Heart right ventricle (tissue), 16 donors: ENCODE results near the gene ZNF705A. TPM values are rescaled to one million over a fixed set of nuclear protein-coding genes. Genes with fewer than 3 reads are reported as not detected.
A peak's percentile ranks its signal among the peaks of the same experiment; 100 is the strongest.
"Not testable (repeated sequence)": the region's sequence is repeated elsewhere in the genome, so short reads cannot be mapped to it uniquely, and the experiment has no call there.

Source experiments
- ATAC-seq, 8 donors: fragments of 200-7000 bp; cut with Tn5 transposase; one replicate each; pipeline ENCODE4 v1.9.1; 2020; ENCODE audit warnings: mild to moderate bottlenecking in 8 of 8, moderate library complexity in 8 of 8, moderate number of reproducible peaks in 1 of 8
- DNase-seq, 2 donors: peaks; one replicate each; pipeline ENCODE4 v3.0.0-alpha.2; 2020
- H3K27ac ChIP-seq, 10 donors: fragments of 200-600 bp; sonication (generic) in 2 of 10; one replicate each; pipeline versions ENCODE4 v1.5.0 to v1.8.0; 2020 to 2022; ENCODE audit warnings: mild to moderate bottlenecking in 3 of 10
- H3K27me3 ChIP-seq, 7 donors: fragments of 200-600 bp; one replicate each; pipeline ENCODE4 v1.8.0; 2021 to 2022; ENCODE audit warnings: mild to moderate bottlenecking in 2 of 7
- H3K36me3 ChIP-seq, 9 donors: fragments of 200-600 bp; sonication (generic) in 1 of 9; one replicate each; pipeline versions ENCODE4 v1.5.0 to v1.8.0; 2020 to 2022; ENCODE audit warnings: mild to moderate bottlenecking in 2 of 9
- H3K4me1 ChIP-seq, 9 donors: fragments of 200-600 bp; sonication (generic) in 1 of 9; one replicate each; pipeline versions ENCODE4 v1.5.0 to v1.8.0; 2020 to 2022; ENCODE audit warnings: mild to moderate bottlenecking in 4 of 9
- H3K4me3 ChIP-seq, 10 donors: fragments of 200-600 bp; sonication (generic) in 2 of 10; one replicate each; pipeline versions ENCODE4 v1.5.0 to v1.8.0; 2020 to 2022; ENCODE audit warnings: mild to moderate bottlenecking in 7 of 10, moderate library complexity in 2 of 10
- H3K9me3 ChIP-seq, 11 donors: fragments of 200-600 bp in 10 of 11; sonication (generic) in 2 of 11; one replicate each; pipeline versions ENCODE4 v1.5.0 to v1.8.0; 2013 to 2022; ENCODE audit warnings: mild to moderate bottlenecking in 2 of 11, control low read depth in 1 of 11, moderate library complexity in 1 of 11
- WGBS, 2 donors: extraction: QIAGEN DNeasy Blood & Tissue Kit; methylation state at CpG; one replicate each; pipeline ENCODE4 v1.1.7; 2013; ENCODE audit warnings: inconsistent platforms in 1 of 2; 5-methylcytosine and 5-hydroxymethylcytosine counted together
- intact Hi-C, 10 donors: fragments of 100-400 bp; cut with DNase I; formaldehyde crosslinking; loops; one replicate each; pipeline versions ENCODE4 v1.11.1 to v1.14.2; 2022
- polyA plus RNA-seq, 2 donors: library from polyadenylated mRNA; stranded (reverse); fragments of 200-250 nt; gene quantifications; one replicate each; pipeline ENCODE4 v1.2.3, GENCODE V29; 2013
- total RNA-seq, 10 donors: library from RNA; stranded (reverse); fragmentation: NEBNext Ultra II Directional in 3 of 10; extraction: Animal tissue kit (Norgen Biotek cat#: 25700) in 3 of 10; gene quantifications; one replicate each; pipeline versions ENCODE4 v1.2.1 to v1.2.4, GENCODE V29; 2021 to 2023
- donor health status: Arrhythmogenic right ventricular cardiomyopathy.
- donor health status: ischemic (EF 13 %, LVEDD 7.1; RV severe dilation, severe dysfunction).
- donor health status: healthy with polysubstance abuse.
- donor health status: DM: no; HTN: yes; CAD: no.
- donor health status: DM: no; HTN: no; CAD: no.
- donor health status: ischemic (EF 25% LVEDD 6.9; RV normal size, moderate dysfunction).
- donor health status: ischemic (EF 25% LVEDD 5.7; RV mildly dilated, moderate dysfunction).
- donor health status: healthy.
- donor health status: DM: yes; HTN: yes; CAD: no.
- donor health status: Ischemic cardiomyopathy.
- donor health status: ischemic (EF 35%, LVEDD 5.7; RV mildly dilated, moderate dysfunction).
- donor health status: nonischemic (EF 11% LVEDD 7.7; RV severe dilation, severe dysfunction).
- donor health status: DM: yes; HTN: yes; CAD: no.
- donor health status: PGD.
- donor health status: ischemic (EF 29% LVEDD 5.4; RV normal size, mild dysfunction).
- donor health status: nonischemic (EF 23%, LVEDD 6.1; RV moderate dilation, normal function).

The ZNF705A gene
- total and polyA plus RNA-seq, 12 donors: not detected

DNA sequence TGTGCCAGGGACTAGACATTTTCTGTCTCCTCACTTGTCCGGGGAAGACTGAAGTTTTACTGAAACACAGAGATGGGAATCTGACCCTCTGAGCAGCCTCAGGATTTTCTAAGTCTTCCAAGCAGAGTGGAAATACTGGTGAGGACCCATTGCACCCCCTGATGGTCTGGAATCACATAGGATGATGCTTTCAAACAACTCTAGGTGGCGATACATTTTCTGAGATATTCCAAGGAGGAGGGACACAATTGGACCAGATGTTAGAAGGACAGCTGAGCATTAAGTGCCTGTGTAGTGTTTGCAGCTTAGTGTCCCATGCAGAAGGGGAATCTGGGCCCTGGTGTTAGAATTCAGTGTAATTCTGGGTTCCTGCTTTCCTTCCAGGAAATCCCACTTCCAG lies 31.3 kb downstream of the ZNF705A start:
- not testable (repeated sequence) for H3K27me3 ChIP-seq, H3K27ac ChIP-seq, H3K4me3 ChIP-seq, H3K4me1 ChIP-seq, DNase-seq, H3K9me3 ChIP-seq, ATAC-seq, H3K36me3 ChIP-seq
- intact Hi-C loops: loop anchor here in 1 of 10 donors (10.0 kb wide), 1 partner anchor 83 kb away; no protein-coding TSS in a partner anchor
- WGBS, 2 donors: 77 to 89% methylated on average over 2 of the region's 2 CpGs

DNA sequence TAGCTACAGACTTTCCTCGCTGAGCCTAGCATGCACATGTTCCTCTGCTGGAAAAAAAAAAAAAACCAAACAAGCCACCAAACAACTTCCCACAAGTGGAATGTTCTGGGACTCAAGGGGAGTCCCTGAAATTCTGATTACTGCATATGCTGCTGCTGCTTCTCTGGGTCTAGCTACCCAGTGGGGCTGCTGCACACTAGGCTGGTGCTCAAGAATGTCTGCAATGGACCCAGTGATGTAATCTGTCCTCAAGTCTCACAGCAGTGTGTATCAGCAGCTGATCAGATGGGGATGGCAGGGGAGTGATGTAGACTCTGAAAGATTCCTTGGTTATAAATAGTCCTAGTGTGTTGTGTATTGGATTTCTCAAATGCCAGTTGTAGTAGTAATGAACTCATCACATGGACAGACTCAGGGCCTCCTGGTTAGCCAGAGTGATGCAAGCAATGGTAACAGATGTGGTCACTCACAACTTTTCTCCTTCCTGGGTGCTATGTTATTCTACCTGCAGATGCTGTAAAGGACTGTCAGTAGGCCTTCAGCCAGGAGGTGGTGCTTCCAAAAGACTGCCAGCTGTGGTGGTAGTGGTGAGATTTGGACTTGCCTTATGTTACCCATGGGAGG lies 41.0 kb downstream of the ZNF705A start:
- H3K4me1 ChIP-seq, intact Hi-C loops, H3K27me3 ChIP-seq, H3K4me3 ChIP-seq, ATAC-seq, H3K27ac ChIP-seq, DNase-seq, H3K9me3 ChIP-seq: not testable (repeated sequence)
- peaks cover 0 to 18% (median 0%) of the 10 kb centered on the region in 9 donors for H3K36me3 ChIP-seq
- 90 to 92% methylated on average over 1 of the region's 1 CpG for WGBS, 2 donors

- H3K4me1 ChIP-seq, H3K36me3 ChIP-seq, ATAC-seq, H3K9me3 ChIP-seq, H3K27me3 ChIP-seq, intact Hi-C loops, H3K4me3 ChIP-seq, H3K27ac ChIP-seq, DNase-seq: not testable (repeated sequence)
- 75 to 80% methylated on average over 26 of the region's 26 CpGs for WGBS, 2 donors
These were observed 62.0 kb downstream of the ZNF705A start for GRCh38 chr12:8218711-8219382.

DNA sequence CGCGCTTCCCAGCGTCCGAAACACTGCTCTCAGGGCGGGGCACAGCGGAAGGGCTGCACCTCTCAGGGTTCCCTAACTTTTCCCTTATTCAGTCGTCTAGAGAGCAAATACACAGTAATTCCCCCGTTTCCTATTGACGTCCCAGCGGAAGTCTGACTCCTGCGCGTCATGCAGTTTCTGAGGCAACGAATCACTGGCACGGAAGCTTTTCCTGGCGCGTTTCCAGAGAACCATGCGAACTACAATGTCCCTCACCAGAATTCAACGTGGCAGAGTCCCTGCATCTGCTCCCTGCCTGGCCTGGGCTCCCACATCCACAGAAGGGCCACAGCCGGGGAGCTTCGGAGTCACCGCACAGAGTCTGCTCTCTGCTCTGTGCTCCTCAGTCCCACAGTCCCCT lies 64.6 kb downstream of the ZNF705A start:
- Histone ChIP-seq H3K4me3 (peak overlapping the region in 2 of 10 donors; percentile 11 to 14), H3K27ac (peak overlapping the region in 2 of 10 donors; percentile 15 to 47)
- WGBS, 2 donors: 74 to 82% methylated on average over 21 of the region's 21 CpGs
- not testable (repeated sequence) for H3K4me1 ChIP-seq, ATAC-seq, H3K9me3 ChIP-seq, H3K36me3 ChIP-seq, H3K27me3 ChIP-seq
- DNase-seq: peak; percentile 25 to 86
- intact Hi-C loops: loop anchor here in 1 of 10 donors (10.0 kb wide), 1 partner anchor 107 kb away; no protein-coding TSS in a partner anchor

DNA sequence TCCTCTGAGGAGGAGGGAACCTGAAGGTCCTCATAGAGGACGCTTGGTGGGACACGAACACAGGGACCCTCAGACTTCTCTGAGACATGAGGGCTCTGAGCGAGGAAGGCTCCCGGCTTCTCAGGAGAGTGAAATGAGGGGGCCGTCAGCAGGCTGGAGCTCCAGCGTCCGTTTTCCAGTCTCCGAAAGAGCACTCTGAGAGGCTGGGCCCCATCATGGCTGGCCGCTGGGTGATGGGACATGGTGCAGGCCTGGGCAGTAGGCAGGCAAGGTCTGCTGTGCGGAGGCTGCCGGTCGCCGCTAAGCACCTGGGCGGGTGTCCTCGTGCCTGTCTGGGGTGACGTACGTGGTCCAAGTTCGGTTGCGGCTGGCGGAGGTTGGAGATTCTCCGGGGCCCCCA lies 65.0 kb downstream of the ZNF705A start:
- H3K9me3 ChIP-seq, ATAC-seq, H3K27me3 ChIP-seq, H3K4me1 ChIP-seq, DNase-seq, H3K36me3 ChIP-seq: not testable (repeated sequence)
- 91 to 95% methylated on average over 21 of the region's 21 CpGs for WGBS, 2 donors
- H3K27ac ChIP-seq: peak overlapping the region in 2 of 10 donors; percentile 15 to 47
- intact Hi-C loops: loop anchor here in 1 of 10 donors (10.0 kb wide), 1 partner anchor 107 kb away; no protein-coding TSS in a partner anchor
- peak overlapping the region in 2 of 10 donors; percentile 11 to 14 for H3K4me3 ChIP-seq

- ATAC-seq, H3K36me3 ChIP-seq, H3K4me1 ChIP-seq, H3K4me3 ChIP-seq, DNase-seq, H3K27me3 ChIP-seq, H3K27ac ChIP-seq, H3K9me3 ChIP-seq: not testable (repeated sequence)
- intact Hi-C loops: loop anchor here in 1 of 10 donors (10.0 kb wide), 1 partner anchor 108 kb away; no protein-coding TSS in a partner anchor
- WGBS, 2 donors: 86 to 88% methylated on average over 16 of the region's 16 CpGs
These were observed 65.5 kb downstream of the ZNF705A start for GRCh38 chr12:8222303-8222702.

GRCh38 chr12:8223646-8224045 lies 66.8 kb downstream of the ZNF705A start:
- H3K36me3 ChIP-seq, H3K27me3 ChIP-seq, H3K27ac ChIP-seq, ATAC-seq, H3K9me3 ChIP-seq, DNase-seq, H3K4me3 ChIP-seq: not testable (repeated sequence)
- intact Hi-C loops: loop anchor here in 1 of 10 donors (10.0 kb wide), 1 partner anchor 109 kb away; no protein-coding TSS in a partner anchor
- WGBS, 2 donors: 82 to 86% methylated on average over 13 of the region's 13 CpGs
- H3K4me1 ChIP-seq: peaks cover 0 to 15% (median 0%) of the 10 kb centered on the region in 9 donors

DNA sequence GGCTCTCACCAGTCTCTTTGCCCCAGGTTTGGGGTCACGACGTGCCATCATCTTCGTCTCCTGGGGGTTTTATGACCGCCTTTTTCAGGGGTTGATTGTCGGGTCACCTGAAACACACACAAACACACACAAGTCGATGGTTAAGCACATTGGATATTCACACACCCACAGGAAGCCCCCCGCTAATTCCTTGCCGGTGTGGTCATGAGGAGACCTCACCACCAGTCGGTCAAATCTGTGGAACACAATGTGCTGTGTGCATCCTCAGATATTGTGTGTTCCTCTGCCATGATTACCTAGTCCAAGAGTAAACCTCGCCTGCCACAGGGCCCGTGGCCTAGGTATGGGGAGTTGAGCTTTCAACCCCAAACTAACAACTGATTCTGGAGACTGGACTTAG lies 68.0 kb downstream of the ZNF705A start:
- intact Hi-C loops: loop anchor here in 1 of 10 donors (10.0 kb wide), 1 partner anchor 110 kb away; no protein-coding TSS in a partner anchor
- H3K27ac ChIP-seq, DNase-seq, H3K4me3 ChIP-seq, ATAC-seq, H3K27me3 ChIP-seq, H3K9me3 ChIP-seq, H3K36me3 ChIP-seq: not testable (repeated sequence)
- 96 to 97% methylated on average over 11 of the region's 11 CpGs for WGBS, 2 donors
- peaks cover 0 to 15% (median 0%) of the 10 kb centered on the region in 9 donors for H3K4me1 ChIP-seq
